Caco-2 (cell line): ENCODE results near the gene MCTP1. TPM values are rescaled to one million over a fixed set of nuclear protein-coding genes. Genes with fewer than 3 reads are reported as not detected.

Experiments
- BruUV-seq: library from RNA; stranded (reverse); fragments of 400-500 nt; replicated peaks from 2 replicates; lab custom pipeline; 2021; lab: Mats Ljungman, UMichigan
- CTCF ChIA-PET: fragments of 300-600 bp; sonication (Branson Sonifier 250); formaldehyde crosslinking; loops from one replicate; lab custom pipeline; 2022; ENCODE audit warnings: antibody characterized with exemption; lab: Charles Lee
- POLR2A ChIA-PET: fragments of 300-600 bp; sonication (Branson Sonifier 250); formaldehyde crosslinking; loops from one replicate; lab custom pipeline; 2022; ENCODE audit warnings: antibody characterized with exemption; lab: Charles Lee
- DNase-seq, 2 experiments: peaks; one replicate each; pipeline versions ENCODE4 v3.0.0 to v3.0.0-alpha.2; 2020 to 2022
- H3K27me3 ChIP-seq: replicated peaks from 2 replicates; pipeline ENCODE4 v1.6.0; 2011; ENCODE audit warnings: low read length; ENCODE audit not compliant: control insufficient read depth, insufficient read depth
- H3K36me3 ChIP-seq: 2 replicates; pipeline ENCODE4 v1.5.1; 2011; ENCODE audit warnings: low read length; ENCODE audit not compliant: control insufficient read depth, insufficient read depth
- H3K4me1 ChIP-seq: fragments of 250-450 bp; sonication (Bioruptor Pico); 2 replicates; pipeline ENCODE4 v1.5.1; 2020; ENCODE audit warnings: mild to moderate bottlenecking
- H3K4me3 ChIP-seq: 2 replicates; pipeline ENCODE4 v1.5.1; 2011; ENCODE audit warnings: low read depth, mild to moderate bottlenecking, control low read depth, low read length
- H3K9me3 ChIP-seq: fragments of 250-450 bp; sonication (Bioruptor Pico); 2 replicates; pipeline ENCODE4 v1.5.1; 2020; ENCODE audit warnings: mild to moderate bottlenecking, moderate library complexity
- H3K27ac Mint-ChIP-seq: one replicate; pipeline ENCODE4 v1.8.0; 2022; ENCODE audit warnings: mixed read lengths; ENCODE audit not compliant: unreplicated experiment
- H3K27me3 Mint-ChIP-seq: one replicate; pipeline ENCODE4 v1.8.0; 2022; ENCODE audit warnings: mixed read lengths; ENCODE audit not compliant: insufficient read depth, unreplicated experiment
- H3K36me3 Mint-ChIP-seq: one replicate; pipeline ENCODE4 v1.8.0; 2022; ENCODE audit warnings: mild to moderate bottlenecking, mixed read lengths; ENCODE audit not compliant: insufficient read depth, unreplicated experiment
- H3K4me1 Mint-ChIP-seq: one replicate; pipeline ENCODE4 v1.8.0; 2022; ENCODE audit warnings: low read depth, mixed read lengths; ENCODE audit not compliant: unreplicated experiment
- H3K4me3 Mint-ChIP-seq: one replicate; pipeline ENCODE4 v1.8.0; 2022; ENCODE audit warnings: mild to moderate bottlenecking, moderate library complexity, mixed read lengths; ENCODE audit not compliant: unreplicated experiment
- H3K9me3 Mint-ChIP-seq: one replicate; pipeline ENCODE4 v1.8.0; 2022; ENCODE audit warnings: mixed read lengths; ENCODE audit not compliant: unreplicated experiment
- intact Hi-C: fragments of 100-400 bp; cut with micrococcal nuclease; formaldehyde crosslinking; loops from one replicate; pipeline ENCODE4 v1.10.0; 2022; ENCODE audit not compliant: unreplicated experiment
- total RNA-seq: library from RNA; stranded (reverse); gene quantifications from 2 replicates; pipeline ENCODE4 v1.2.3, GENCODE V29; 2022
- TF ChIP-seq, protein P1 (sequence below), 2 experiments: fragments of 200-600 bp in 1 of 2; IDR thresholded peaks; 1 replicate in 1 of 2; 2 replicates in 1 of 2; pipeline versions ENCODE4 v1.5.1 to v1.8.0; 2011 to 2022; ENCODE audit warnings: antibody characterized with exemption in 1 of 2, control low read depth in 1 of 2, inconsistent platforms in 1 of 2, low read depth in 1 of 2, low read length in 1 of 2, mild to moderate bottlenecking in 1 of 2, moderate library complexity in 1 of 2; ENCODE audit not compliant: insufficient read depth in 1 of 2, severe bottlenecking in 1 of 2, unreplicated experiment in 1 of 2

Gene MCTP1
- total RNA-seq, 1 experiment from 2014 or later: 3.2 TPM

DNA sequence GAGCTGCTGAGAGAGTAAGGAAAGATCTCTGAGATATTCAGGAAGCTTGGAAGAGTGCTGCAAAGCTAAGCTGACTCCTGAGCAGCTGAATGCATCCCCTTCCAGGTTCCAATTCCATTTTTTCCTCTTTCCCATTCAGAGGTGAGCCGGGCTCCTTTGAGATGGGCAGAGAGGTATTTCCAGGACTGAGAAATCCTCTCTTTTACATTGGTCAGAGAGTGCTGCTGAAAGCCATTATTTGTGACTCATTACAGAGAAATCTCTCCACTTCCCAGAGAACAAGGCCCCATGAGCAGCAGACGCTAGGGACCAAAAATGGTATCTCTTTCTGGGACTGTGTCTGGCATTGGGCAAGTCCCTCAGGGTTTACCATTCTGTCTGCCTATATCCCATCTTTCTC, 3.7 kb downstream of the MCTP1 start:
- Histone ChIP-seq H3K36me3 (no peaks in the 10 kb centered on the region), H3K4me3 (no peak overlapping the region), H3K9me3 (no peaks in the 10 kb centered on the region; the same call in 1 of the 2 replicates), H3K4me1 (no peaks in the 10 kb centered on the region), H3K27me3 (peaks cover 1% of the 10 kb centered on the region; the same call in 1 of the 2 replicates)
- no TSS peak for BruUV-seq
- H3K27ac Mint-ChIP-seq: no peak overlapping the region
- DNase-seq: peak in 1 of 2 experiments; percentile 9
- H3K4me1 Mint-ChIP-seq: peaks cover 6% of the 10 kb centered on the region
- TF ChIP-seq, protein P1, sequence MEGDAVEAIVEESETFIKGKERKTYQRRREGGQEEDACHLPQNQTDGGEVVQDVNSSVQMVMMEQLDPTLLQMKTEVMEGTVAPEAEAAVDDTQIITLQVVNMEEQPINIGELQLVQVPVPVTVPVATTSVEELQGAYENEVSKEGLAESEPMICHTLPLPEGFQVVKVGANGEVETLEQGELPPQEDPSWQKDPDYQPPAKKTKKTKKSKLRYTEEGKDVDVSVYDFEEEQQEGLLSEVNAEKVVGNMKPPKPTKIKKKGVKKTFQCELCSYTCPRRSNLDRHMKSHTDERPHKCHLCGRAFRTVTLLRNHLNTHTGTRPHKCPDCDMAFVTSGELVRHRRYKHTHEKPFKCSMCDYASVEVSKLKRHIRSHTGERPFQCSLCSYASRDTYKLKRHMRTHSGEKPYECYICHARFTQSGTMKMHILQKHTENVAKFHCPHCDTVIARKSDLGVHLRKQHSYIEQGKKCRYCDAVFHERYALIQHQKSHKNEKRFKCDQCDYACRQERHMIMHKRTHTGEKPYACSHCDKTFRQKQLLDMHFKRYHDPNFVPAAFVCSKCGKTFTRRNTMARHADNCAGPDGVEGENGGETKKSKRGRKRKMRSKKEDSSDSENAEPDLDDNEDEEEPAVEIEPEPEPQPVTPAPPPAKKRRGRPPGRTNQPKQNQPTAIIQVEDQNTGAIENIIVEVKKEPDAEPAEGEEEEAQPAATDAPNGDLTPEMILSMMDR (IDR thresholded peaks at IDR 0.05; ENCODE audit: insufficient read depth in 1 of 2, low read depth in 1 of 2, low read length in 1 of 2, severe bottlenecking in 1 of 2, unreplicated experiment in 1 of 2): no peak
- no peak overlapping the region for H3K4me3 Mint-ChIP-seq
- H3K36me3 Mint-ChIP-seq: no peaks in the 10 kb centered on the region
- CTCF ChIA-PET: no interaction called here
- H3K9me3 Mint-ChIP-seq: no peaks in the 10 kb centered on the region
- POLR2A ChIA-PET: no interaction called here
- H3K27me3 Mint-ChIP-seq: peaks cover 17% of the 10 kb centered on the region
- intact Hi-C loops: loop anchor here (10.0 kb wide), 1 partner anchor 164 kb away; no protein-coding TSS in a partner anchor

DNA sequence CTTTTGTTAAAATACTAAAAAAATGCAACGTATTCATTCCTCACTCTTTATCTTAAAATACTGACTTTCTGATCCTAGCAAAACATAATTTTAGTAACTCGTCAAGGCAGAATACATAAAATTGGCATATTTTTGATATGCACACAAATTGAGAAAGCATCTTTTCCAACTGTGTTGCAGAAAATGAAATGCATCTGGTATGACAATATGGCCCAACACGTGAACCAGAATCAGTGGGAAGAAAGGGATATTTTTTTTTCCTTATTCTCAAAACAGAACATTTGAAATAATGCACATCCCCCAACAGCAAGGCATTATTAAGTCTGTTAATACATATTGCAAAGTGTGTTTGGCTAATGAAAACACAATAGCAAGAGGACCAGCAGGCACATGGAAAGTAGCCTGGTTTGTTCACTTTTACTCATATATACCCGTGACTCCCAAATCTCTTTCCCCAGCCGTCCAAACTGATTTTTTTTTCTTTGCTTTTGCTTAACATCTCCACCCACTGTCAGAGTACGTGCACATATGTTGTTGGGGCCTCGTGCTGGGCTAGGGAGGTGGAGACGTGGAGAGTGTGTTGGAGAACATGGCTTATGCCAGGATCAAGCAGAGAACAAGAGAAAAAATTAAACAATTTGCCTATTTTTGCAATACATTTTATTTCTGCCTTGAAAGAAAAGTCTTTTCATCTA, 4.3 kb downstream of the MCTP1 start:
- no peak overlapping the region for H3K4me3 Mint-ChIP-seq
- Histone ChIP-seq H3K4me3 (no peak overlapping the region), H3K27me3 (peaks cover 1% of the 10 kb centered on the region; the same call in 1 of the 2 replicates), H3K4me1 (no peaks in the 10 kb centered on the region), H3K9me3 (no peaks in the 10 kb centered on the region; the same call in 1 of the 2 replicates), H3K36me3 (no peaks in the 10 kb centered on the region)
- H3K27me3 Mint-ChIP-seq: peaks cover 20% of the 10 kb centered on the region
- intact Hi-C loops: loop anchor here (10.0 kb wide), 1 partner anchor 164 kb away; no protein-coding TSS in a partner anchor
- no peaks in the 10 kb centered on the region for H3K36me3 Mint-ChIP-seq
- H3K4me1 Mint-ChIP-seq: peaks cover 6% of the 10 kb centered on the region
- CTCF ChIA-PET: no interaction called here
- no peak for DNase-seq
- TF ChIP-seq, protein P1 (IDR thresholded peaks at IDR 0.05; ENCODE audit: insufficient read depth in 1 of 2, low read depth in 1 of 2, low read length in 1 of 2, severe bottlenecking in 1 of 2, unreplicated experiment in 1 of 2): no peak
- H3K9me3 Mint-ChIP-seq: no peaks in the 10 kb centered on the region
- POLR2A ChIA-PET: no interaction called here
- no peak overlapping the region for H3K27ac Mint-ChIP-seq
- no TSS peak for BruUV-seq

DNA sequence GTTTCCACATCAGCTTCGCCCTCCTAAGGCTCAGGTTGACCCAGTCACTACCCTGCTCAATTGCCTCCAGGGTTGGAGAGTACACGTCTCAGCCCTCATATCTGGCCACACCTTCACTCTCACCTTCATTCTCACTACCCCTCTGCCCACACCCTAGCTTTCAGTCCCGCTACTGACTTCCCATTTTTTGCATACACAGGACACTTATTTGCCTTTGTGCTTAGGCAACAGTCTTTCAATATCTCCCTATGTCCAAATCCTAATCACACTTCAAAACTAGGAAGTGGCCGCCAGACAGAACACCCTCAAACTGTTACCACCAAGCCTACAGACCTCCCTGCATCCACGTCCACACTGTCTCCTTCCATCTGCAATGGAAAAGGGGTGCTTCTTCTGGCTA, 10.9 kb downstream of the MCTP1 start:
- TF ChIP-seq, protein P1 (IDR thresholded peaks at IDR 0.05; ENCODE audit: insufficient read depth in 1 of 2, low read depth in 1 of 2, low read length in 1 of 2, severe bottlenecking in 1 of 2, unreplicated experiment in 1 of 2): no peak
- Histone ChIP-seq H3K9me3 (no peaks in the 10 kb centered on the region; the same call in 1 of the 2 replicates), H3K4me1 (no peaks in the 10 kb centered on the region), H3K36me3 (no peaks in the 10 kb centered on the region), H3K27me3 (no peaks in the 10 kb centered on the region; the same call in 1 of the 2 replicates), H3K4me3 (no peak overlapping the region)
- H3K4me1 Mint-ChIP-seq: no peaks in the 10 kb centered on the region
- no peak for DNase-seq
- no peak overlapping the region for H3K4me3 Mint-ChIP-seq
- CTCF ChIA-PET: no interaction called here
- intact Hi-C loops: no loop called here
- BruUV-seq: no TSS peak
- POLR2A ChIA-PET: no interaction called here
- H3K27me3 Mint-ChIP-seq: peaks cover 18% of the 10 kb centered on the region
- no peaks in the 10 kb centered on the region for H3K9me3 Mint-ChIP-seq
- no peaks in the 10 kb centered on the region for H3K36me3 Mint-ChIP-seq
- H3K27ac Mint-ChIP-seq: no peak overlapping the region
